H1 (cell line): ENCODE data around the gene HECTD4. TPM values are rescaled to one million over a fixed set of nuclear protein-coding genes. Genes with fewer than 3 reads are reported as not detected.

ENCODE experiments used
- ASH2L ChIP-seq: fragments of 200-600, 300-600 bp; sonication (generic); IDR thresholded peaks from one replicate; pipeline ENCODE4 v1.7.1; 2017; ENCODE audit warnings: low read length
- CBX8 ChIP-seq: fragments of 300-800, 300-1000 bp; sonication (generic); IDR thresholded peaks from 2 replicates; pipeline ENCODE4 v1.7.1; 2016; ENCODE audit warnings: low read depth, low read length, borderline replicate concordance
- CHD7 ChIP-seq: fragments of 300-600 bp; sonication (generic); IDR thresholded peaks from 2 replicates; pipeline ENCODE4 v1.7.1; 2012; ENCODE audit warnings: low read length, moderate library complexity, mild to moderate bottlenecking, inconsistent platforms; ENCODE audit not compliant: insufficient replicate concordance
- GABPA ChIP-seq: IDR thresholded peaks from 2 replicates; pipeline ENCODE4 v1.6.1; 2011; ENCODE audit warnings: mild to moderate bottlenecking, low read length, moderate library complexity, borderline replicate concordance; ENCODE audit not compliant: insufficient read depth
- HDAC6 ChIP-seq: IDR thresholded peaks from one replicate; pipeline ENCODE4 v1.7.1; 2012; ENCODE audit warnings: low read depth, mild to moderate bottlenecking, inconsistent platforms, low read length, moderate library complexity
- KDM1A ChIP-seq: fragments of 200-600, 300-600 bp; sonication (generic); IDR thresholded peaks from 2 replicates; pipeline ENCODE4 v1.7.1; 2016; ENCODE audit warnings: mild to moderate bottlenecking, low read length, borderline replicate concordance
- NRF1 ChIP-seq: IDR thresholded peaks from 2 replicates; pipeline ENCODE4 v1.6.1; 2011; ENCODE audit warnings: mild to moderate bottlenecking, low read depth, low read length, improper control_type of control experiment
- polyA plus RNA-seq, 7 experiments: library from polyadenylated mRNA; depleted of rRNA in 3 of 7; stranded (reverse) in 5 of 7; unstranded in 2 of 7; fragments of >200 nt in 5 of 7; fragments of 200-250 nt in 2 of 7; gene quantifications; 1 replicate in 5 of 7; 2 replicates in 1 of 7; 4 replicates in 1 of 7; pipeline versions ENCODE4 v1.2.1 to v1.2.3, GENCODE V29; 2011 to 2013; ENCODE audit warnings: missing spikeins in 2 of 7, mixed read lengths in 2 of 7
- total RNA-seq: library from RNA; stranded (reverse); fragmentation: NEBNext Ultra II Directional; extraction: Animal tissue kit (Norgen Biotek cat#: 25700); gene quantifications from 2 replicates; pipeline ENCODE4 v1.2.1, GENCODE V29; 2021

HECTD4 gene
- total and polyA plus RNA-seq, 2 of the 8 experiments (the other 6 are each of a cell fraction or from before 2014, with no cell fraction given): 6.5 to 33.7 TPM

GRCh38 chr12:112206944-112207343, 175.3 kb downstream of the HECTD4 start (continued):
- TF ChIP-seq KDM1A (no peak), NRF1 (no peak), ASH2L (no peak), GABPA (no peak), HDAC6 (no peak), CHD7 (no peak), CBX8 (no peak)
